GM23338 (cell line): ENCODE data around the gene GAS2. TPM values are rescaled to one million over a fixed set of nuclear protein-coding genes. Genes with fewer than 3 reads are reported as not detected.

Source experiments
- ATAC-seq: fragments of 200-7000 bp; cut with Tn5 transposase; 3 replicates; pipeline ENCODE4 v1.9.1; 2020
- DNase-seq: peaks from one replicate; pipeline ENCODE4 v3.0.0-alpha.2; 2015; ENCODE audit warnings: low spot score
- H2AFZ ChIP-seq: fragments of 200-600 bp; sonication (generic); 2 replicates; pipeline ENCODE4 v1.8.0; 2016; ENCODE audit warnings: antibody characterized with exemption, mild to moderate bottlenecking, moderate library complexity
- H3F3A ChIP-seq: fragments of 200-600 bp; sonication (generic); replicated peaks from 2 replicates; pipeline ENCODE4 v1.8.0; 2017; ENCODE audit warnings: antibody characterized with exemption, mixed run types, low read depth
- H3K27ac ChIP-seq: fragments of 200-600 bp; sonication (generic); 2 replicates; pipeline ENCODE4 v1.6.1; 2016; ENCODE audit warnings: low read depth
- H3K27me3 ChIP-seq: fragments of 200-600 bp; sonication (generic); 2 replicates; pipeline ENCODE4 v1.8.0; 2016; ENCODE audit warnings: mild to moderate bottlenecking, mixed run types, moderate library complexity; ENCODE audit not compliant: insufficient read depth
- H3K36me3 ChIP-seq: fragments of 200-600 bp; sonication (generic); 2 replicates; pipeline ENCODE4 v1.8.0; 2016; ENCODE audit warnings: mild to moderate bottlenecking; ENCODE audit not compliant: insufficient read depth
- H3K4me1 ChIP-seq: fragments of 200-600 bp; sonication (generic); 2 replicates; pipeline ENCODE4 v1.8.0; 2016; ENCODE audit warnings: mild to moderate bottlenecking, moderate library complexity; ENCODE audit not compliant: insufficient read depth
- H3K4me2 ChIP-seq: fragments of 200-600 bp; sonication (generic); 2 replicates; pipeline ENCODE4 v1.7.1; 2017; ENCODE audit warnings: mixed run types
- H3K4me3 ChIP-seq: fragments of 200-600 bp; sonication (generic); 2 replicates; pipeline ENCODE4 v1.6.1; 2016; ENCODE audit warnings: mixed run types
- H3K79me2 ChIP-seq: fragments of 200-600 bp; sonication (generic); replicated peaks from 2 replicates; pipeline ENCODE4 v1.8.0; 2017; ENCODE audit warnings: mild to moderate bottlenecking; ENCODE audit not compliant: insufficient read depth
- H3K9me2 ChIP-seq: fragments of 200-600 bp; sonication (generic); 2 replicates; pipeline ENCODE4 v1.8.0; 2017; ENCODE audit not compliant: insufficient read depth
- H4K20me1 ChIP-seq: fragments of 200-600 bp; sonication (generic); replicated peaks from 2 replicates; pipeline ENCODE4 v1.8.0; 2017; ENCODE audit warnings: mild to moderate bottlenecking; ENCODE audit not compliant: insufficient read depth
- H3K27ac Mint-ChIP-seq: 2 replicates; pipeline ENCODE4 v1.8.0; 2020; ENCODE audit warnings: inconsistent platforms, mild to moderate bottlenecking, moderate library complexity, mixed read lengths
- H3K27me3 Mint-ChIP-seq: 3 replicates; pipeline ENCODE4 v1.8.0; 2022; ENCODE audit warnings: low read depth, mild to moderate bottlenecking, moderate library complexity, mixed read lengths, inconsistent platforms; ENCODE audit not compliant: insufficient read depth, poor library complexity
- H3K36me3 Mint-ChIP-seq: 3 replicates; pipeline ENCODE4 v1.8.0; 2021; ENCODE audit warnings: low read depth, mild to moderate bottlenecking, inconsistent platforms, moderate library complexity, mixed read lengths
- H3K4me1 Mint-ChIP-seq: 3 replicates; pipeline ENCODE4 v1.8.0; 2020; ENCODE audit warnings: mild to moderate bottlenecking, inconsistent platforms, mixed read lengths
- H3K4me3 Mint-ChIP-seq: 3 replicates; pipeline ENCODE4 v1.8.0; 2021; ENCODE audit warnings: moderate library complexity, mild to moderate bottlenecking, inconsistent platforms, mixed read lengths
- H3K9me3 Mint-ChIP-seq: 3 replicates; pipeline ENCODE4 v1.8.0; 2020; ENCODE audit warnings: moderate library complexity, mild to moderate bottlenecking, inconsistent platforms, mixed read lengths
- CREB1 ChIP-seq: fragments of 250-450 bp; sonication (Bioruptor Pico); IDR thresholded peaks from 2 replicates; pipeline ENCODE4 v1.5.0; 2020; ENCODE audit warnings: low read depth, mild to moderate bottlenecking, moderate library complexity
- CTCF ChIP-seq, 2 experiments: fragments of 200-600 bp in 1 of 2; sonication (generic) in 1 of 2; conservative IDR thresholded peaks; 2 replicates each; pipeline versions ENCODE4 v1.5.1 to v1.6.1; 2016 to 2017; ENCODE audit warnings: antibody characterized with exemption in 2 of 2, low read depth in 2 of 2, mild to moderate bottlenecking in 2 of 2, moderate library complexity in 1 of 2
- ETS1 ChIP-seq: IDR thresholded peaks from 2 replicates; pipeline ENCODE4 v1.6.1; 2016; ENCODE audit warnings: antibody characterized with exemption
- EZH2 ChIP-seq: fragments of 200-600 bp; sonication (generic); IDR thresholded peaks from one replicate; pipeline ENCODE4 v1.8.0; 2017; ENCODE audit warnings: antibody characterized with exemption, mild to moderate bottlenecking, low read depth; ENCODE audit not compliant: unreplicated experiment
- EZH2phosphoT487 ChIP-seq: fragments of 200-600 bp; sonication (generic); IDR thresholded peaks from one replicate; pipeline ENCODE4 v1.8.1; 2018; ENCODE audit warnings: antibody characterized with exemption; ENCODE audit not compliant: unreplicated experiment
- JUNB ChIP-seq: IDR thresholded peaks from one replicate; pipeline ENCODE4 v1.6.1; 2016; ENCODE audit warnings: antibody characterized with exemption; ENCODE audit not compliant: unreplicated experiment
- NANOG ChIP-seq: IDR thresholded peaks from 2 replicates; pipeline ENCODE4 v1.6.1; 2016; ENCODE audit warnings: antibody characterized with exemption, borderline replicate concordance
- POLR2AphosphoS5 ChIP-seq: IDR thresholded peaks from 2 replicates; pipeline ENCODE4 v1.6.1; 2016; ENCODE audit warnings: antibody characterized with exemption, low read depth
- REST ChIP-seq: IDR thresholded peaks from one replicate; pipeline ENCODE4 v1.6.1; 2018; ENCODE audit warnings: antibody characterized with exemption; ENCODE audit not compliant: unreplicated experiment
- STAT1 ChIP-seq: IDR thresholded peaks from one replicate; pipeline ENCODE4 v1.6.1; 2016; ENCODE audit warnings: antibody characterized with exemption; ENCODE audit not compliant: unreplicated experiment
- ZNF114 ChIP-seq: fragments of 250-450 bp; sonication (Bioruptor Pico); IDR thresholded peaks from 2 replicates; pipeline ENCODE4 v1.5.0; 2020; ENCODE audit warnings: mild to moderate bottlenecking, moderate library complexity
- ZNF331 ChIP-seq: fragments of 250-450 bp; sonication (Bioruptor Pico); IDR thresholded peaks from 2 replicates; pipeline ENCODE4 v1.5.0; 2020; ENCODE audit warnings: low read depth, mild to moderate bottlenecking, moderate library complexity
- ZNF462 ChIP-seq: fragments of 250-450 bp; sonication (Bioruptor Pico); IDR thresholded peaks from 2 replicates; pipeline ENCODE4 v1.5.0; 2020; ENCODE audit warnings: mild to moderate bottlenecking, moderate library complexity
- polyA plus RNA-seq: library from polyadenylated mRNA; unstranded; fragments of >200 nt; fragmentation: Nextera tagmentation; extraction: Ambion mirVana; gene quantifications from 2 replicates; pipeline ENCODE4 v1.2.1, GENCODE V29; 2016
- total RNA-seq: library from RNA; depleted of rRNA; stranded (reverse); fragments of >200 nt; shearing (Covaris generic); gene quantifications from 2 replicates; pipeline ENCODE4 v1.2.3, GENCODE V29; 2014

Gene GAS2
- total and polyA plus RNA-seq, 2 experiments from 2014 or later, result 2.6 to 6.7 TPM

GRCh38 chr11:22764735-22765134 lies 98.3 kb downstream of the GAS2 start:
- Mint-ChIP-seq H3K36me3 (no peaks in the 10 kb centered on the region), H3K9me3 (no peaks in the 10 kb centered on the region), H3K27me3 (no peaks in the 10 kb centered on the region), H3K4me1 (peaks cover 4% of the 10 kb centered on the region; the same call in 2 of the 3 replicates), H3K4me3 (no peak overlapping the region), H3K27ac (no peak overlapping the region)
- Histone ChIP-seq H3K9me2 (no peaks in the 10 kb centered on the region), H3K27me3 (no peaks in the 10 kb centered on the region), H3K36me3 (no peaks in the 10 kb centered on the region), H3K4me3 (no peak overlapping the region), H3K27ac (no peak overlapping the region), H3F3A (no peaks in the 10 kb centered on the region), H3K4me1 (0 out of 2 replicates have a peak, but pooled peaks cover 5% of the 10 kb centered on the region), H3K4me2 (no peak overlapping the region), H4K20me1 (no peaks in the 10 kb centered on the region), H3K79me2 (no peaks in the 10 kb centered on the region), H2AFZ (no peak overlapping the region)
- TF ChIP-seq ZNF331 (CRISPR knock-in tag) (no peak), ETS1 (no peak), POLR2AphosphoS5 (no peak), ZNF462 (CRISPR knock-in tag) (no peak), NANOG (no peak), ZNF114 (CRISPR knock-in tag) (no peak), CREB1 (CRISPR knock-in tag) (no peak), EZH2phosphoT487 (no peak), CTCF (conservative IDR thresholded peaks at IDR 0.05; ENCODE audit: low read depth in 2 of 2) (no peak), REST (no peak), JUNB (no peak), EZH2 (no peak), STAT1 (no peak)
- DNase-seq (no peak), ATAC-seq (no peak)
